HS-5 (cell line): ENCODE data around the gene NXF3.
"Not testable (repeated sequence)": the region's sequence is repeated elsewhere in the genome, so short reads cannot be mapped to it uniquely, and the experiment has no call there.

ENCODE experiments used
- DNase-seq: peaks from one replicate; pipeline ENCODE4 v3.0.0-alpha.2; 2012; ENCODE audit warnings: low read depth

The NXF3 gene

GRCh38 chrX:103092942-103093341, at the start of gene NXF3:
NXF3 (minus strand) TSS chrX:103093143; CDS start chrX:103093023, 120 bp downstream.
- DNase-seq, result no peak

- DNase-seq, result not testable (repeated sequence)
Observed at GRCh38 chrX:103136528-103136927, 43.6 kb upstream of the NXF3 start.

GRCh38 chrX:103124284-103124683, 31.3 kb upstream of the NXF3 start:
- no peak for DNase-seq

GRCh38 chrX:103120748-103121147, 27.8 kb upstream of the NXF3 start:
- no peak for DNase-seq

GRCh38 chrX:103116970-103117369, 24.0 kb upstream of the NXF3 start:
- DNase-seq, result not testable (repeated sequence)

- not testable (repeated sequence) for DNase-seq
Observed at GRCh38 chrX:103109497-103109896, 16.6 kb upstream of the NXF3 start.

- no peak for DNase-seq
Observed at GRCh38 chrX:103107836-103108235, 14.9 kb upstream of the NXF3 start.

GRCh38 chrX:103107227-103107737, 14.3 kb upstream of the NXF3 start:
- not testable (repeated sequence) for DNase-seq

GRCh38 chrX:103104370-103104769, 11.4 kb upstream of the NXF3 start:
- not testable (repeated sequence) for DNase-seq

GRCh38 chrX:103103866-103104265, 10.9 kb upstream of the NXF3 start:
- not testable (repeated sequence) for DNase-seq

- DNase-seq, result no peak
Observed at GRCh38 chrX:103101299-103102042, 8.5 kb upstream of the NXF3 start.

GRCh38 chrX:103100484-103100883, 7.5 kb upstream of the NXF3 start:
- no peak for DNase-seq

- DNase-seq, result no peak
Observed at GRCh38 chrX:103099691-103100090, 6.7 kb upstream of the NXF3 start.

- no peak for DNase-seq
Observed at GRCh38 chrX:103098488-103098887, 5.5 kb upstream of the NXF3 start.

- DNase-seq, result no peak
Observed at GRCh38 chrX:103081051-103081450, 11.9 kb downstream of the NXF3 start.

GRCh38 chrX:103073467-103073866, 19.5 kb downstream of the NXF3 start:
- DNase-seq, result no peak

GRCh38 chrX:103066606-103067005, 26.3 kb downstream of the NXF3 start:
- DNase-seq, result peak; percentile 55

- no peak for DNase-seq
Observed at GRCh38 chrX:103063918-103064434, 29.0 kb downstream of the NXF3 start, which contains the start of gene BEX1. BEX1 (minus strand) TSS chrX:103064171; CDS start chrX:103063274, 897 bp downstream.

- DNase-seq, result no peak
Observed at GRCh38 chrX:103063191-103063845, 29.6 kb downstream of the NXF3 start.

- no peak for DNase-seq
Observed at GRCh38 chrX:103061486-103061885, 31.5 kb downstream of the NXF3 start.

- DNase-seq, result no peak
Observed at GRCh38 chrX:103056902-103057301, 36.0 kb downstream of the NXF3 start.

- DNase-seq, result no peak
Observed at GRCh38 chrX:103052625-103053024, 40.3 kb downstream of the NXF3 start.

- no peak for DNase-seq
Observed at GRCh38 chrX:103051260-103051789, 41.6 kb downstream of the NXF3 start.
